HFF-Myc (cell line): ENCODE measurements around the gene RBM19.

ENCODE experiments used
- DNase-seq: peaks from one replicate; pipeline ENCODE4 v3.0.0-alpha.2; 2011; ENCODE audit warnings: low read depth; ENCODE audit errors: extremely low read depth
- H3K4me3 ChIP-seq: replicated peaks from 2 replicates; pipeline ENCODE4 v1.5.1; 2011; ENCODE audit warnings: low read depth, mild to moderate bottlenecking, control low read depth, low read length
- TF ChIP-seq, protein P1 (sequence below): IDR thresholded peaks from 2 replicates; pipeline ENCODE4 v1.5.1; 2012; ENCODE audit warnings: mild to moderate bottlenecking, low read depth, low read length, control low read depth; ENCODE audit errors: missing control alignments

Gene RBM19

DNA sequence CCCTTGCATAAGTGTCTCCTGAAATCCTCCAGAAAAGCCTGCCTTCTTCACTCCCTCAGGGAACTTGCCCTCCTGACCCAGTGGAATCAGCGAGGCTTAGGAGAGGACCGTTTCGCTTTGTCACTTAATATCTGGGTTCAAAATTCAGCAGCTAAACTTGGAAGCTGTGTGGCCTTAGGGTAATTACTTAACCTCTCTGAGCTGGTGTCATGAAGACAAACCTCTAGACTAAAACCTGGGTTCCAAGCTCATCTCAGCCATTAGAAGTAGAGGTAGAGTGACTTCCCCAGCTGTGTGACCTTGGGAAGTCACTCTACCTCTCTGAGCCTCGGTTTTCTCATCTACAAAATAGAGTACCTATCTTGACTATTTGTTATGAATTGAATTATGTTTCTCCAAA lies 18.3 kb upstream of the RBM19 start:
- DNase-seq: no peak
- TF ChIP-seq, protein P1, sequence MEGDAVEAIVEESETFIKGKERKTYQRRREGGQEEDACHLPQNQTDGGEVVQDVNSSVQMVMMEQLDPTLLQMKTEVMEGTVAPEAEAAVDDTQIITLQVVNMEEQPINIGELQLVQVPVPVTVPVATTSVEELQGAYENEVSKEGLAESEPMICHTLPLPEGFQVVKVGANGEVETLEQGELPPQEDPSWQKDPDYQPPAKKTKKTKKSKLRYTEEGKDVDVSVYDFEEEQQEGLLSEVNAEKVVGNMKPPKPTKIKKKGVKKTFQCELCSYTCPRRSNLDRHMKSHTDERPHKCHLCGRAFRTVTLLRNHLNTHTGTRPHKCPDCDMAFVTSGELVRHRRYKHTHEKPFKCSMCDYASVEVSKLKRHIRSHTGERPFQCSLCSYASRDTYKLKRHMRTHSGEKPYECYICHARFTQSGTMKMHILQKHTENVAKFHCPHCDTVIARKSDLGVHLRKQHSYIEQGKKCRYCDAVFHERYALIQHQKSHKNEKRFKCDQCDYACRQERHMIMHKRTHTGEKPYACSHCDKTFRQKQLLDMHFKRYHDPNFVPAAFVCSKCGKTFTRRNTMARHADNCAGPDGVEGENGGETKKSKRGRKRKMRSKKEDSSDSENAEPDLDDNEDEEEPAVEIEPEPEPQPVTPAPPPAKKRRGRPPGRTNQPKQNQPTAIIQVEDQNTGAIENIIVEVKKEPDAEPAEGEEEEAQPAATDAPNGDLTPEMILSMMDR: no peak
- H3K4me3 ChIP-seq: no peak overlapping the region

DNA sequence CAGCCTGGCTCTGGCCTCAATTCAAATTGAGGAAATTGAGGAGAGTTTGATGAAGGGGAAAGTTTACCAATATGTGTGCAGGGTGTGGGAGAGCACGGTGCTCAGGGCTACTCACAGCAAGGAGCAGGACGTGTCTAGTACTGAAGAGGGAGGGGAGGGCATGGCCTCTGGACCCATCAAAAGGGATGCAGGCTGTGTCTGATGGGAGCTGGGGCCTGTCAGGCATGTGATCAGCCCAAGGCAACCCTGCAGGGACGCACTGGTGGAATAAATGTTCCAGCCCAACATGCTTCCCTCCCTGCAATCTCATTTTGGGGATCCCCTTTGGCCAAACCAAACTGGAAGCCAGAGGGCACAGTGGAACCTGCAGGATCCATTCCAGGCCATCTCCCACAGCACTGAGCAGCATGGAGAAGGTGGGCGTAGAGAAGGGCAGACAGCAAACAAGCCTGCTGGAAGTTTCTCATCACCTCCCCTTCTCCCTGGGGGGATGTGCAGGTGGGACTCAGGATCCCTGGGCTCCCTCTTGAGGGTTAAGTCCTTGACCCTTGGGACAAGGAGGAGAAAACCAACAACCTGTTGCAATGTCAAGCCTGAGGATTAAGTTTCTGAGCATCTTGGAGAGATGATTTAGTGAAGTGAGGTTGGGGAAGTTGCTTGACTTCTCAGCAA lies 17.8 kb upstream of the RBM19 start:
- TF ChIP-seq, protein P1: no peak
- H3K4me3 ChIP-seq: no peak overlapping the region
- DNase-seq: no peak

DNA sequence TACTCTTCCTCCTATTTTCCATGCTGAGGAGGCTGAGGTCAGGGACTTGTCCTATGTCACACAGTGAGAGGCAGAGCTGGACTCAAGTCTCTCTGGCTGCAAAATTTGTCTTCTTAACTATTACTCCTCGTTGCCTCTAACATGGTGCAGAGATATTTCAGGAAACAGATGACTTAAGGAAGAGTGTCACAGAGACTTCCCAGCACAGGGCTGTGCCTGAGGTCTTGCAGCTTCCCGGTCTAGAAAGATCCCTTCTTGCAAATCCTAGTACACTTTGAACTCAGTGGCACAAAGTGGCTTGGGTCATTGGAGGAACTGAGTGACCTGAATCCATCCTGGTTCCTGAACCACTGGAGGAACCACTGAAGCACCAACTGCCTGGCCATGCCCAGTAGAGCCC lies 17.1 kb upstream of the RBM19 start:
- TF ChIP-seq, protein P1: no peak
- no peak for DNase-seq
- H3K4me3 ChIP-seq: no peak overlapping the region

DNA sequence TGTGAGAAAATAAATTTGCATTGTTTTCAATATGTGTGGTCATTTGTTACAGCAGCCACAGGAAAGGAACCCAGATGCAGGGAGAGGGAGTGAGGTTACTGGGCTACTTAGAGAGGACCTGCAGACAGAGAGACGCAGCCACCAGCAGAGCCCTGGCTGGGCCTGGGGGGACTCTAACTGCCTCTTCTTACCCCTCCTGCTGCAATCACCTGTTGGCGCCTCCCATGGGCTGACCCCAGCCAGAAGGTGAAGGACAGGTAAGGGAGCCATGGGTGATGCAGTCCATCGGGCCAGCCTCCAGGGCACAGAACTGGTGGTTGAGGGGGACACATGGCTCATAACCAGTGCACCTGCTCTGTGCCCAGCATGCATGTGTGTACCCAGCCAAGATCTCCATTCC lies 15.8 kb upstream of the RBM19 start:
- no peak for DNase-seq
- TF ChIP-seq, protein P1: no peak
- H3K4me3 ChIP-seq: no peak overlapping the region

DNA sequence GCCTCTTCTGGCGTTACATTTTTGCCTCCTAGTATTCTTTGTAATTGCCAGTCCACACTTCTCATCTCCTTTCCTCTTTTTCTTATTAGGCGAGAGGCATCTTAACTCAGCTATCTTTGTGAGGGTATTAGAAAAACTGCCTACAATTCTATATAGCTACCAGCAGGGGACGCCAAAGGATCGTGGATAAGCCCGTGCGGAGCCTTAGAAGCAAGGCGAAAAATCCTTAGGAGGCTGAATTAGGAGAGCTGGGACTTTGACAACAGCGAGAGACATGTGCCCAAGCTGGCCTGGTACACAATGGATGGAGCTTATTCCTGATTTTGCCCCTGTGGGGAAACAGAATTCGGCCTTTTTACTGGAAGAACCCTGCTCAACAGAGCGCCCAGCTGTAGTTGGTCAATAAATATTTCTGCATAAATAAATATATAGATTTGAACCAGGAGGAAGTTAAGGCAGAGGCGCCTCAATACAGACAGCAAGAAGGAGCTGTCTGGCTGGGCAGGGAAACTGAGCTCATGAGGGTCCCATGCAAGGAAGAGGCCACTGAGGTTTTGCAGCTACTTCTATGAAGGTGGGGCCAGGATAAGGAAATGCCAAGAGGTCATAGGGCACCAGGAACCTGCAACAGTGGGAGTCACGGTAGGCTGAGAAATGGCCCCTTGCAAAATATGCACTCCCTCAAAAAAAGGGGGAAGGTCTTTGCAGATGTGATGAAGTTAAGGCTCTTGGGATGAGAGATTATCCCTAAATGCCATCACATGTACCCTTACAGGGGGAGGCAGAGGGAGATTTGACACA lies 14.6 kb upstream of the RBM19 start:
- DNase-seq: peak; percentile 54
- no peak overlapping the region for H3K4me3 ChIP-seq
- TF ChIP-seq, protein P1: peak; percentile 93

DNA sequence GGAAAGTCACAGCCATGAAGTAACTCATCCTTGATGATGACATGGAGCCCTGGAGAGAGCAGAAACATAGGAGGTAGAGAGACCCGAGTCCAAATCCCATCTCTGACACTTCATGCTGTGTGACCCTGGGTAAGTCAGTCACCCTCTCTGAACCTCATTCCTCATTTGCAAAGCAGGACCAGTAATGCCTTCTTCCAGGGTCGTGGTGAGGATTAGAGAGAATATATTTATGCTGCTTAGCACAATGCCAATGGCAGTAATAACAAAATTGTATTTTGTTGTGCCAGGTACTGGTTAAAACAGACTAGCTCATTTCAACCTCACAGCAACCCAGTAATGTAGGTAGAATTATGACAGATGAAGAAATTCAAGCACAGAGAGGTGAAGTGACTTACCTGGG lies 13.9 kb upstream of the RBM19 start:
- H3K4me3 ChIP-seq: no peak overlapping the region
- DNase-seq: no peak
- TF ChIP-seq, protein P1: no peak
